HG02763 (cell line): Measurements from ENCODE around the gene SERGEF.
"Not testable (repeated sequence)": the region's sequence is repeated elsewhere in the genome, so short reads cannot be mapped to it uniquely, and the experiment has no call there.

Experiments
- ATAC-seq: cut with Tn5 transposase; IDR thresholded peaks from one replicate; pipeline ENCODE4 v1.9.1; 2021; ENCODE audit warnings: mild to moderate bottlenecking, moderate library complexity; ENCODE audit not compliant: unreplicated experiment

The SERGEF gene

DNA sequence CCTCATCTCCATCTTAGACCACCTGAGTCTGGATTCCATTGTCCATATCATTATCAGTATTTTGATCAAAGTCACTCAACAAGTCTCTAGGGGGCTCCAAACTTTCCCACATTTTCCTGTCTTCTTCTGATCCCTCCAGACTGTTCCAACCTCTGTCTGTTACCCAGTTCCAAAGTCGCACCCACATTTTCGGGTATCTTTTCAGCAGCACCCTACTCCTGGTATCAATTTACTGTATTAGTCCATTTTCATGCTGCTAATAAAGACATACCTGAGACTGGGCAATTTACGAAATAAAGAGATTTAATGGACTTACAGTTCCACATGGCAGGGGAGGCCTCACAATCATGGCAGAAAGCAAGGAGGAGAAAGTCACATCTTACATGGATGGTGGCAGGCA is 144.4 kb downstream of the SERGEF start:
- ATAC-seq, result not testable (repeated sequence)

DNA sequence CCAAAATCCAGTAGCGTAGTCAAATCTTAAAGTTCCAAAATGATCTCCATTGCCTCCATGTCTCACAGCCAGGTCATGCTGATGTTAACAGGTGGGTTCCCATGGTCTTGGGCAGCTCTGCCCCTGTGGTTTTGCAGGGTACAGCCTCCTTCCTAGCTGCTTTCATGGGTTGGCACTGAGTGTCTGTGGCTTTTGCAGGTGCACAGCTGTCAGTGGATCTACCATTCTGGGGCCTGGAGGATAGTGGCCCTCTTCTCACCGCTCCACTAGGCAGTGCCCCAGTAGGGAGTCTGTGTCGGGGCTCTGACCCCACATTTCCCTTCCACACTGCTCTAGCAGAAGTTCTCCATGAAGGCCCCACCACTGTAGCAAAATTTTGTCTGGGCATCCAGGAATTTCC is 145.5 kb downstream of the SERGEF start:
- no peak for ATAC-seq

DNA sequence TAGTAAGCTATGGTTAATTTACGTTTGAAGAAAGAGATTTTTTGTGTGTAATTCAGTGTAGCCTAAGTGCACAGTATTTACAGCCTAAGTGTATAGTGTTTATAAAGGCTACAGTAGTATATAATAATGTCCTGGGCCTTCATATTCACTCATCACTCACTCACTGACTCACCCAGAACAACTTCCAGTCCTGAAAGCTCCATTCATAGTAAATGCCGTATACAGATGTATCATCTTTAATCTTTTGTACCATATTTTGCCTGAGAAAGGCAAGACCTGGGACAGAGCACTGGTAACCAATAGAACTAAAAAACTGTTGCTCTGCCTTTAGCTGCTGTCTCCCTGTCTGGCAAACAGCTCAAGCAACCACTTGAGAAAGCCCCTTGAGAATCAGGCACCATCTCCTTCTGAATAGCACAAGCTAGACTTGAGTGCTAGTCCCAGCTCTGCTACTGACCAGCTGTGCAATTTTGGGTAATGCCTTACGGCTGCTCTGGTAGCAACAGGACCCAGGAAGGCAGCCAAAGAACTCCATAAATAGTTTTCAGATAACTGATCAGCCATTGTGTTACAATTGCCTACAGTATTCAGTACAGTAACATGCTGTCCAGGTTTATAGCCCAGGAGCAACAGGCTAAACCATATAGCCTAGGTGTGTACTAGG is 146.9 kb downstream of the SERGEF start:
- ATAC-seq, result no peak

DNA sequence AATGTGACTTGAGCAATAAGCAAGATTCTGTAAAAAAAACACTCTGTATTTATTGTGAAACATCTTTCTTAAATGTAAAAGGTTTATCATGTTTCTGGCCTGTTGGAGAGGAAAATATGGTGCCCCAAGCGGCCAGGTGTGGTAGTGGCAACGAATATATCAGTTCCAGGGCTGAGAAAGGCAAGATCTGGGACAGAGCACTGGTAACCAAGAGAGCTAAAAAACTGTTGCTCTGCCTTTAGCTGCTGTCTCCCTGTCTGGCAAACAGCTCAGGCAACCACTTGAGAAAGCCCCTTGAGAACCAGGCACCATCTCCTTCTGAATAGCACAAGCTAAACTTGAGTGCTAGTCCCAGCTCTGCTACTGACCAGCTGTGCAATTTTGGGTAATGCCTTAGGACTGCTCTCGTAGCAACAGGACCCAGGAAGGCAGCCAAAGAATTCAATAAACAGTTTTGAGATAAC is 148.3 kb downstream of the SERGEF start:
- ATAC-seq, result no peak

DNA sequence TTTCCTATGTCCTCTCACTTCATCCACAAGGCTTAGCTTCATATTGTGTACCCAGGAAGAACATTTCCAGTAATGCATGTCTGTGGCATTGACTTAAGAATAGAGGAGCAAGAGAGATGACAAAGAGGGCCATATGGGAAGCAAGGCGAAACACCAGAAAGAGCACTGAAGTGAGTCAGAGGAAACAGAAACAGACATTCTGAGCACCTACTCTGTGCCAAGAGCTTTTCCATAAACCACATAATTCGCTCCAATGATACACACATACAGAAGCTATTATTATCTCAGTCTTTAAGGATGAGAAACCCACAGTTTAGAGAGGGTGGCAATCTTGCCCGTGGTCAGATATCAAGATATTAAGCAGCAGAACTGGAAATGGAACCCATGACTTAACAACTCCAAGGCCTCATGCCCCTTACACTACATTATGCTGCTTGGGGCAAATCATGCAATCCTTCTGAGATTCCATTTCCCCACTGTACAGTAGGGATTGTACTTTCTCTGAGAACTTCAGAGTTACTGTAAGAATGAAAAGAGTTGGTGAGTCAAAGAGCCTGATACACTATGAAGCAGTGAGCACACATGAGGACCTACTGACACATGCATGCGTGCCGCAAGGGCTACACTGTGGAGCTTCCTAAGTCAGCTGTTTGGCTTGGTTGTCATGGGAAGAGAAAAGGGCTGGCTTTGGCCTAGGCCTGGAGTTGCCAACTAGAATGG is 151.7 kb downstream of the SERGEF start:
- ATAC-seq, result no peak

DNA sequence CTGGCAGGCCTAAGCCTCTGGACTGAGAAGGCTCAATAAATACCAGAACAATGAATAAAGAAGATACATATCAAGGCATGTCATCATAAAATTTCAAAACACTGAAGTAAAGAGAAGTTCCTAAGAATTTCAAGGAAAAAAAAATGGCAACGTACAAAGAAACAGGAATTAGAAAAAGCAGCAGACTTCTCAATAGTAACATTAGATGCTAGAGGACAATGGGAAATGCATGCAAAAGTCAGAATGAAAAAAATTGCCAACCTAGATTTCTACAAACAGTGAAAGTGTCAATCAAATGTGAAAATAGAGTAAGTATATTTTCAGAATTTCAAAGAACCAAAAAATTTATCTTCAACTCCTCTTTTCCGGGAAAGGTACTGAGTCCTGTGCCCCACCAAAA is 153.3 kb downstream of the SERGEF start:
- ATAC-seq, result no peak

DNA sequence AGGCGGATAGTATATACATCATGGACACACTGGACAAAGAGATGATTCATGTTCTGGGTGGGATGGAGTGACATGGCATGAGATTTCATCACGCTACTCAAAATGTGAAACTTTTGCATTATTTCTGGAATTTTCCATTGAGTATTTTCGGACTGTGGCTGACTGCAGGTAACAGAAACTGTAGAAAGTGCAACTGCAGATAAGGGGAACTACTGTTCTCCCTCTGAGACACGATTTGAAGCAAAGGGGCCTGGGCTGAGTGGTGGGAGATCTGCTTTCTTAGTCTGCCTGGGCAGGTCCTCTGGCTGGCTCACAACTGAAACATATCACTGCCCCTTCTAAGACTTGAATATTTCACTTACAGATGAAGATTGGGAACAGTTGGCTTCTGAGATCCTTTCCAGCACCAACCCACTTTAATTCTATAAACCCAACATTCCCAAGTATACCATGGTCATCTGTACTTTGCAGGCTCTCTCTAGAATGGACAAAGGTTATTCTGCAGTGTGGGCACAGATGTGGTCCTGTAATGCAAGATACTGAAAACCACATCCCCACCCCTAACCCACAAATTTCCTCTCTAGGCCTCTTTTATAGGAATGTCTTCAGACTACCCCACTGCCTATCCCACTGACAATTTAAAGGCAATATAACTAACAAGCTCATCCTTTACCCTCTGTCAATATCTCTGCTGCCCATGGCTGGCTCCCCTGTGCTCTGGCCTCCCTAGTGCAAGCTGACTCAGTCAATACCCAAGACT is 157.1 kb downstream of the SERGEF start:
- no peak for ATAC-seq

DNA sequence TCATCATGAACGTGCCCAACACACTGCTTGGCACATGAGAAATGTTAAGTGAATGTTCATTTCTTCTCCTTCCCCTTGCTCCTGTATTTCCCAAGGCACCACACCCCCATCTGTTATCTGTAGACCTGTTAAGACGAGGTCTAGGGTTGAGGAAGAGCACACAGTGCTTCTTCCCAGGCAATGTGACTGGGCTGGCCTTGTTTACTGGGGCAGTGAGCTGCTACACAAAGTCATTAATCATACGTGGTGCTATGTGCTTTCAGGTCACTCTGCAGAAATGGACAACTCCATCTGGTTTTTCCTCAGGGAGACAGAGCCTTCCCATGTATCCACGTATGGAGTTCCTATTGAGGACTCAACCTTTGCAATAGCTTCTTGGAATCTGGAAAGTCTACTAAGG is 159.6 kb downstream of the SERGEF start:
- no peak for ATAC-seq

DNA sequence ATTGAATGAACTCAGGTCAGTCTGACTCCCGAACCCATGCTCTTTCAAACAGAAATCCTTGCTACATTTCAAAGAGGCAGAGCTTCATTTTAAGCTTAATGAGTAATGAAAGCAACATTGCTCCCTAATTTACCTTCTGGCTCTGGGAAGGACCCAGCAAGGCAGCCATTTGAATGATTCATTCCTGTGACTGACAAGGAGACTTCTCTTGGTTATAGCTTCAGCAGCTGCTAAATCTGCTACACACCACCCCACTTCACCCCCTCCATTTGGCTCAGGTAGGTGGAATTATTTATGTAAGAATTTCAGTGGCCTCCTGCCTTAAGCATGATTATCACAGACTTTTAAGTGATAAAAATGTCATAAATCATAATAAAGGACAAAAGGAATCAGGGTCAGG is 160.6 kb downstream of the SERGEF start:
- no peak for ATAC-seq

DNA sequence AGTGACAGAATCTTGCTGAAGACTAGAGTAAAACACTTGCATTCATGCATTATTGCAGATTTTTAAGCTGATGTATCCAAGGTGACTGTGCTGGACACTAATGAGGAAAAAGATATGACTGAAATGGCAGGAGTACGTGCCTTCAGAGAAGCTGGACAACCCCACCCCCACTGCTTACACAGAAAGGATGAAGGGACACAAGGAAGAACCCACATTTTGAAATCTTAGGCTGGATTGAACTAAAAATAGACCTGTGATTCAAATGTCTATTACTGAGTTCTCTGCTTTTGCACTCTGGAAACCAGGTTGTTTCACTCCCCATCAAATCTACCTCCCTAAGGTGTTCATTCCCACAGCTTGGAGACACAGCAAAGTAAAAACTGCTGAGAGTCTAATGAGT is 161.2 kb downstream of the SERGEF start:
- no peak for ATAC-seq

DNA sequence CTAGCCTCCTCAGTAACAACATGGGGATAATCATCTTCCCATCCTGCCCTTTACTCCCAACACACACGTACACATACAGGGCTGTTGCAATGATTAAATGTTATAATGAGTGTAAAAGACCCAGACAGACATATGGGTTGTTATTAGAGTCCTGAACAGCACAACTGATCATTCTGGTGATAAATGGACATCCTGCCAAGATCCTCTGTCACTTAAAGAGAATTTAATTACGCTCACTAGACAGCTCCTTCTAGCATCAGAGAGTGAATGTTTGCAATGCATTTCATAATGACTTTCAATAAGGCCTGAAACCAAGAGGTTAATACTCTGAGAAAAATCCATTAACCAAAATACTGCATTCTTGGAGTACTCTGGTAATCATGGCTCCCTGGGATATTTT is 162.5 kb downstream of the SERGEF start:
- no peak for ATAC-seq

DNA sequence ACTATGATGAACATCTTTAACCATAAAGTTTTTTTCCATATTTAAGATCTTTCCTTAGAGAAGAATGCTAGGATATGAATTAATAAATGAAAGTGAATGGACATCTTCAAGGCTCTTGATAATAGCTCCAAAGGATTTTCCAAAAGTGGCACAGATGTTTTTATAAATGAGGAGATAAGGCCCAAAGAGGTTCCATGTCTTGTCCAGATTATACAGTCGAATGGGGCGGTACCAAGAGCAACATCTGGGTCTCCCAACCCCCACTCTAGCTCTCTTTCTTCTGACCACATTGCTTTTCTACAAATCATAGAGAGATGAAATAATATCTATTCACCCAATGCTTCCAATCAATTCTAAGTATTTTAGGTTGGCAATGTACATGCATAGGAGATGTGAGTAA is 164.1 kb downstream of the SERGEF start:
- ATAC-seq, result no peak

DNA sequence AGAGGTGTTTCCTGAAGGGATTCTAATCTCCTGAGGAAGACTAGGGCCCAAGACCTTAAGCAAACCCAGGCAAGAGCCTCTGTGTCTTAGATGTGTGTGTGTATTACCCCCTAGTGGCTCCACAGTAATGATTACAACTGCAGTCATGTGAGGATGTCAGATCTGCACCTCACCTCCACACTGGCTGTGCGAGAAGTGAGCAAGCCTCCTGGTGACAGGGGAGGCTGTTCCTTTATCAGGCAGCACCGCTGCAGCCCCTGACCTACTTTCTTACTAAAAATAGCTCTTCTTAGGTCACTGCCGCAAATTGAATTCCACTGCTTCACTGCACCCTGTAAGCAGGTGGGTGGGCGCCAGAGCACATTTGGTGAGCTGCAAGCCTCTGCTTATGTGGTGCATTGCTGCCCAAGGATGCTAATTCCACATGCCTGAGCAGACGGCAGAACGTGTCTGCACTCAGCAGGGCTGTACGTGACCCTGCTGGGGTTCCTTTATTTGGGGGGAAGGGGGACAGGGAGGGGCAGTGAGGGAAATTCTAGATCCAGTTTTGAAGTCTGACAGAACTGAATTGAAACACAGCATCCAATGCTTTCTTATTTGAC is 165.9 kb downstream of the SERGEF start:
- ATAC-seq, result no peak

DNA sequence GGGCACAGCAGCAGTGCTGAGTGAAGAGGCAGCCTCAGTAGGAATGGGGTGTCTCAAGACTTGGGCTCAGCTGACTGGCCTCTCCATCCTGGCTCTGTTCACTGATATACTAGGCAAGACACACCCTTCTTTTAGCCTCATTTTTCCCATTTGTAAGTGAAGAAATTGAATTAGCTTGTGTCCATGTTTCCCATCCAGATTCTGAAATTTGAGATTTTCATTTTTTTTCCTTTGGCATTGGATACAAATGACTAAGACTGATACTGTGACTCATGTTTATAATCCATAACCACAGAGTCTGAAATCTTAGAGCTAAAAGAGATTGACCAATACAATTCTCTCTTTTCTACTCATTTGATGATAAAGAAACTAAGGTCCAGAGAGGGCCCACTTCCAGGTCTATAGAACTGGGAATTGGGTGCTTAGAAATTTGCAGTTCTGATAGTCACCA is 167.4 kb downstream of the SERGEF start:
- no peak for ATAC-seq

DNA sequence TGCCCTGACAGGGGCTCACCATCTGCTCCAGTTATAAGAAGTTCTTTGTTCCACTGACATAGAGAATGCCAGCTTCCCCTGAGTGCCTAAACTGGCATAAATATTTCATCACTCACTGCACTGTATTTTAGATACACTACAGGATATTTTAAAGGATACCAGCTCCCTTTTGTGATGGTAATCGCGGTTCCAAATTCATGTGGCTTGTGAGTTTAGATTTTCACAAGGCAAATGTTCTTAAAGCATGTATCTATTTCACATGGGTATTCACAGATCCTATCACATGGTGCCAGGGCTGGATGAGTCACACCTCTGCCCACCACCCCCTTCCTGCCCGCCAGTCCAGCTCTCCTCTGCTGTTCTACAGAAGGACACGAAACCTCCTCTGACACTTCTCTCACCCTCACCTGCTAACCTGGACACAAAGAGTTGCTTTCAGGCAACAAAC is 172.7 kb downstream of the SERGEF start:
- no peak for ATAC-seq

DNA sequence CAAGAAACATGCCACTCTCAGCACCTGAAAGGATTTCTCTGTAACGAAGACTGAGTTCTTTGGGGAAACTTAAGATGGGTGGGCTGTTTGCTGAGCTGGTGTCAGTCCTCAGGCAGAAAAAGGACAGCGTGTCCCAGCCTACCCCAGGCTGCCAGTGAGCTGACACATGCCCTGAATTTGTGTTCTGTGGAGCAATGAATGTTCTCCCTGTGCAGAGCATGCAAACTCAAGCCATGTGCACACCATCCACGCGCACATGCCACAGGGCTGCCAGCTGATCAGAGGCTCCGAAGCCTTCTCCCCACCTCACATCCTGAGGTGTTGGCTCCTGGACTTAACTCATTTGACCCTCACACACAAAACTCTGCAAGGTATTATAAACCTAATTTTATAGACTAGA is 173.4 kb downstream of the SERGEF start:
- ATAC-seq, result no peak

DNA sequence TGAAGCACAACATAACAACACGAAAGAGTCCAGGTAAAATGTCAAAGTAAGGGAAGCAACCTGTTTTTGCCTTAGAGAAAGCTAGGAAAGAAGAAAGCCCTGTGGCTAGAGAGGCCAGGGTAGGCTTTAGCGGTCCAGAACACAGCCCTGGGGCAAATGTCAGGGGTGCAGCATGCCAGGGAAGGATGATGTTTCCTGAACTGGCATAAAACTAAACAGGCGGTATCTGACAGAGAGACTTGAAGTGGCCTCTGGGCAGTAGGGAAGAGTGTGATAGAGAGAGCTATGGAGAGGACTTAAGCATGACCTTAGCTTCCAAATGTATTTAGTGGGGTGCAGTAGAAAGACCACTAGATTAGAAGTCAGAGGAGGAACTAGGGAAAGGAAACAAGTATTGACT is 174.7 kb downstream of the SERGEF start:
- ATAC-seq, result no peak

DNA sequence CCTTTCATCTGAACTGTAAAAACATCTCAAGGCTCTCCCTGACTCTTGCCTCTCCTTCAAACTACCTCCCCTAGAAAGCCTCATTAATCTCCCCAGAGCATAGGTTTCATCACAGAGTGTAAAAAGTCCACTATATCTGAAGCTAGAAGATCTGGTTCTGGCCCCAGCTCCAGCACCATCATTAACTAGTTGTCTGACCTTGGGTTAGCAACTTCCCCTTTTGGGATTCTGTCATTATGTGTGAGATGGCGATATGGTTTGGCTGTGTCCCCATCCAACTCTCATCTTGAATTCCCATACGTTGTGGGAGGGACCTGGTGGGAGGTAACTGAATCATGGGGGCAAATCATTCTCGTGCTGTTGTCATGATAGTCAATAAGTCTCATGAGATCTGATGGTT is 181.0 kb downstream of the SERGEF start:
- no peak for ATAC-seq

DNA sequence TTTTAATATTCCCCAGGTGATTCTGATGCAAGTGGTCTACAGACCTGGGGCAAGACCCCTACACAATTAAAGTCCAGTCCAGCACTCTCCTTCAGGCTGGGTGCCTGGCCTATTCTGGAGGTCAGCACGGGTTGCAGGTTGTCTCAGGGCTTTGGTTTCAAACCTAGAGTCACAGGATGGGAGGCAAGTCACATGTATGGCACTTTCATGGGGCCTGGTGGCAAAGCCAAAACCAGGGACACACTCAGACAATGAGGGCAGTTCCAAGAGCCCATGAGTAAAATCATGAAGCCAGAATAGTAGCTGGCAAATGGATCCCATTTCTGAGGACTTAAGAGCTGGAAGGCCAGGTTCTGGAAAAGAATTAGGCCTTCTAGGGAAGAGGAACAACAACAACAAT is 181.6 kb downstream of the SERGEF start:
- ATAC-seq, result no peak

DNA sequence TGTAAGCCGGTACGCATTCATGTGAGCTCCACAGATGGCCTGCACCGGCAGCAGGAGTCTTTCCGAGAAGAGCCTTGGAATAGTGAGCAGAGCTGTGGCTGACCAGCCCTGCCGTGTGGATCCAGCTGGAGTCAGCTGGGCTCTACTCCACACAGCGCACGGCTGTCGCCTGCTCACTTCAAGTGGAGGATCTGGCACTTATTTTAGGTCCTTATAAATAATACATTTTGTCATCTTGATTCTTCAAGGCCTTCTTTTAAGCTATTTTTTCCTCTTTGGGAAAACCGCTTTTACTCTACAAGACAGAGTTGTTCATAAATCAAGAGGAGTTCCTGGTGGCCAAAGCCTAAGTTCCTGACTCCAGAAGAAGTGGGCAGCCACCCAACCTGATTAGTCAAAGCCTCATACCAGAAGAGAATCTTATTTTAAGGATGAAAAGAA is 184.5 kb downstream of the SERGEF start:
- ATAC-seq, result no peak

DNA sequence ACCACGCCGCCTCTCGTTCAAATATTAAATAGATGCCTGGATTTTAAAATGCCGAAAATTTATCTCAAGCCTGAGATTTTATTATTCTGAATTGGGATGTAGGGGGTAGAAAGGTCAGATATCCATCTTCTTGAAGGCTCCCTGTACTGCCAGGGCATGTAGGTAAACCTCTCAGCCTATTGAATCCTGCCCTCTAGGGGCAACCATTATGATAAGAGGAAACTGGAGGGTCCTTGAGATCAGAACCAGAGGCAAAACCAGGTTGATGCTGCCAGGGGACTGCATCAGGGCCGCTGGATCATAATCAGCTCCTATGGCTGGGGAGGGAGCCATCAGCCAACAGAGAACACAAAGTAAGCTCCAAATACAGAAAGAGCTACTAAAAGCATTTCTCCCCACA is 185.8 kb downstream of the SERGEF start:
- no peak for ATAC-seq
